ENCODE data around the gene GRIP1.

- TF ChIP-seq, protein P1, sequence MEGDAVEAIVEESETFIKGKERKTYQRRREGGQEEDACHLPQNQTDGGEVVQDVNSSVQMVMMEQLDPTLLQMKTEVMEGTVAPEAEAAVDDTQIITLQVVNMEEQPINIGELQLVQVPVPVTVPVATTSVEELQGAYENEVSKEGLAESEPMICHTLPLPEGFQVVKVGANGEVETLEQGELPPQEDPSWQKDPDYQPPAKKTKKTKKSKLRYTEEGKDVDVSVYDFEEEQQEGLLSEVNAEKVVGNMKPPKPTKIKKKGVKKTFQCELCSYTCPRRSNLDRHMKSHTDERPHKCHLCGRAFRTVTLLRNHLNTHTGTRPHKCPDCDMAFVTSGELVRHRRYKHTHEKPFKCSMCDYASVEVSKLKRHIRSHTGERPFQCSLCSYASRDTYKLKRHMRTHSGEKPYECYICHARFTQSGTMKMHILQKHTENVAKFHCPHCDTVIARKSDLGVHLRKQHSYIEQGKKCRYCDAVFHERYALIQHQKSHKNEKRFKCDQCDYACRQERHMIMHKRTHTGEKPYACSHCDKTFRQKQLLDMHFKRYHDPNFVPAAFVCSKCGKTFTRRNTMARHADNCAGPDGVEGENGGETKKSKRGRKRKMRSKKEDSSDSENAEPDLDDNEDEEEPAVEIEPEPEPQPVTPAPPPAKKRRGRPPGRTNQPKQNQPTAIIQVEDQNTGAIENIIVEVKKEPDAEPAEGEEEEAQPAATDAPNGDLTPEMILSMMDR (IDR thresholded peaks at IDR 0.05; ENCODE audit: low read length) = no peak
- no peak for TF ChIP-seq EZH2phosphoT487 (IDR thresholded peaks at IDR 0.05; ENCODE audit: low read length)
Observed at GRCh38 chr12:66678338-66679275, at the start of gene GRIP1.
